ENCODE results near the gene PJVK. TPM values are rescaled to one million over a fixed set of nuclear protein-coding genes. Genes with fewer than 3 reads are reported as not detected.

The PJVK gene
- polyA plus RNA-seq, 1 of the 3 experiments (the other 2 are of a cell fraction): 5.3 TPM

DNA sequence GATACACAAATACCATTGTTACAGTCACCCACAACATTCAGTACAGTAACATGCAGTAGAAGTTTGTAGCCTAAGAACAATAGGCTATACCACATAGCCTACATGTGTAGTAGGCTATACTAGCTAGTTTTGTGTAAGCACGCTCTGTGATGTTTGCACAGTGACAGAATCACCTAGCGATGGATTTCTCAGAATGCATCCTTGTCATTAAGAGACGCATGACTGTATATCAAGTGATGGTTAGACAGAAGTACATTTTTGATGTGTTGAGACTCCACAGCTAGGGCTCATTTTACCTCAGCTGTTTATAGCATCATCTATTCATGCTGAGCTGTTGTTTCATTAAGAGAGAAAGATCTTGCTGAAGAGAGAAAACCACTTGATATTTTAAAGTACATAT, 48.5 kb downstream of the PJVK start:
- no peaks in the 10 kb centered on the region; a peak in 1 of 4 replicates for H3K4me1 ChIP-seq (ENCODE audit: control insufficient read depth in 1 of 2, insufficient read depth in 2 of 2, low read depth in 1 of 2, low read length in 1 of 2)
- WGBS (ENCODE audit: low lambda C conversion rate): 100% methylated on average over 3 of the region's 3 CpGs
- ChIA-PET CTCF (interaction anchor here (3.4 kb wide), 1 partner anchor 24 kb away, joined by 10 read pairs; no protein-coding TSS in a partner anchor), POLR2A (interaction anchor here (1.3 kb wide), 1 partner anchor 49 kb away, joined by 3 read pairs; the partner anchor contains the start of genes PJVK and PRKRA)
- TF ChIP-seq, protein P1, sequence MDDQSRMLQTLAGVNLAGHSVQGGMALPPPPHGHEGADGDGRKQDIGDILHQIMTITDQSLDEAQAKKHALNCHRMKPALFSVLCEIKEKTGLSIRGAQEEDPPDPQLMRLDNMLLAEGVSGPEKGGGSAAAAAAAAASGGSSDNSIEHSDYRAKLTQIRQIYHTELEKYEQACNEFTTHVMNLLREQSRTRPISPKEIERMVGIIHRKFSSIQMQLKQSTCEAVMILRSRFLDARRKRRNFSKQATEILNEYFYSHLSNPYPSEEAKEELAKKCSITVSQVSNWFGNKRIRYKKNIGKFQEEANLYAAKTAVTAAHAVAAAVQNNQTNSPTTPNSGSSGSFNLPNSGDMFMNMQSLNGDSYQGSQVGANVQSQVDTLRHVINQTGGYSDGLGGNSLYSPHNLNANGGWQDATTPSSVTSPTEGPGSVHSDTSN (IDR thresholded peaks at IDR 0.05): no peak
- TF ChIP-seq, protein P2, sequence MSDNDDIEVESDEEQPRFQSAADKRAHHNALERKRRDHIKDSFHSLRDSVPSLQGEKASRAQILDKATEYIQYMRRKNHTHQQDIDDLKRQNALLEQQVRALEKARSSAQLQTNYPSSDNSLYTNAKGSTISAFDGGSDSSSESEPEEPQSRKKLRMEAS (IDR thresholded peaks at IDR 0.05; ENCODE audit: low read depth): no peak
- no peak for TF ChIP-seq RCOR1 (IDR thresholded peaks at IDR 0.05; ENCODE audit: low read length)
- TF ChIP-seq GABPA (IDR thresholded peaks at IDR 0.05; ENCODE audit: low read depth): no peak
- TF ChIP-seq TAF1 (IDR thresholded peaks at IDR 0.05; ENCODE audit: borderline replicate concordance, low read depth, low read length): no peak
- peaks cover 87% of the 10 kb centered on the region in 2 experiments for H3K36me3 ChIP-seq (replicated peaks in 1 of 2; ENCODE audit: control insufficient read depth in 1 of 2, insufficient read depth in 2 of 2, low read length in 1 of 2)
- no peaks in the 10 kb centered on the region for H3K9me2 ChIP-seq
- H4K20me1 ChIP-seq (ENCODE audit: insufficient read depth): no peaks in the 10 kb centered on the region
- H3K4me3 ChIP-seq (ENCODE audit: low read depth in 2 of 2, low read length in 1 of 2): no peak overlapping the region
- no peak overlapping the region for H2AFZ ChIP-seq (ENCODE audit: low read depth)
- DNase-seq: no peak
- H3K27ac ChIP-seq (ENCODE audit: low read depth in 2 of 2, low read length in 1 of 2): no peak overlapping the region
- no peak overlapping the region for H3K9ac ChIP-seq
- H3K9me3 ChIP-seq: no peaks in the 10 kb centered on the region
- H3K79me2 ChIP-seq (ENCODE audit: insufficient read depth): 0 out of 2 replicates have a peak, but pooled peaks cover 3% of the 10 kb centered on the region
- no peak overlapping the region for H3K4me2 ChIP-seq
- H3K27me3 ChIP-seq (ENCODE audit: insufficient read depth): no peaks in the 10 kb centered on the region
- H3F3A ChIP-seq (replicated peaks; ENCODE audit: insufficient read depth): peaks cover 6% of the 10 kb centered on the region

DNA sequence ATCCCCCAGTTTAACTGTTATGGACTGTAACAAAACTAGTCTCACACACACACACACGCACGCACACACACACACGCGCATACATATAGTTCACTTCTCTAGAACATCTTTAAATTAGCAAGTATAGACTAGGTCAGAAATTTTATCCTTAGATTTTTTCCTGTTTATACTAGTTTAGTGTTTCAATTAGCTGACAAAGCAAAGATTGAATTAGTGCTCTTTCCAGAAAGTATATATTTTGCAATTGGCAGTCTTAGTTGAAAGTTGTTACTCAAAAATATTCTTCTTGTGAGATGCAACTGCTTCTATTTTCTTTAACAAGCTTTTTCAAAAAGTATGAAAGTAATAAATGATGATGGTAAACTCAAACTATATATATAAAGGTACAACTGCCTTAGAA, 51.6 kb downstream of the PJVK start:
- no peak overlapping the region for H3K4me2 ChIP-seq
- no peak overlapping the region for H3K27ac ChIP-seq (ENCODE audit: low read depth in 2 of 2, low read length in 1 of 2)
- H3K9ac ChIP-seq: no peak overlapping the region
- H3K9me3 ChIP-seq: no peaks in the 10 kb centered on the region
- WGBS (ENCODE audit: low lambda C conversion rate): 96% methylated on average over 4 of the region's 4 CpGs
- H2AFZ ChIP-seq (ENCODE audit: low read depth): no peak overlapping the region
- TF ChIP-seq RCOR1 (IDR thresholded peaks at IDR 0.05; ENCODE audit: low read length) (no peak), TCF12 (IDR thresholded peaks at IDR 0.05) (no peak), POLR2AphosphoS5 (IDR thresholded peaks at IDR 0.05; ENCODE audit: low read depth, low read length) (no peak), EZH2phosphoT487 (IDR thresholded peaks at IDR 0.05; ENCODE audit: borderline replicate concordance, low read depth) (no peak), GATA2 (CRISPR knock-in tag; IDR thresholded peaks at IDR 0.05) (no peak), FOSL2 (IDR thresholded peaks at IDR 0.05; ENCODE audit: borderline replicate concordance, low read depth) (no peak), EP300 (IDR thresholded peaks at IDR 0.05; ENCODE audit: borderline replicate concordance in 1 of 2, low read depth in 1 of 2, low read length in 1 of 2) (no peak)
- TF ChIP-seq, protein P3, sequence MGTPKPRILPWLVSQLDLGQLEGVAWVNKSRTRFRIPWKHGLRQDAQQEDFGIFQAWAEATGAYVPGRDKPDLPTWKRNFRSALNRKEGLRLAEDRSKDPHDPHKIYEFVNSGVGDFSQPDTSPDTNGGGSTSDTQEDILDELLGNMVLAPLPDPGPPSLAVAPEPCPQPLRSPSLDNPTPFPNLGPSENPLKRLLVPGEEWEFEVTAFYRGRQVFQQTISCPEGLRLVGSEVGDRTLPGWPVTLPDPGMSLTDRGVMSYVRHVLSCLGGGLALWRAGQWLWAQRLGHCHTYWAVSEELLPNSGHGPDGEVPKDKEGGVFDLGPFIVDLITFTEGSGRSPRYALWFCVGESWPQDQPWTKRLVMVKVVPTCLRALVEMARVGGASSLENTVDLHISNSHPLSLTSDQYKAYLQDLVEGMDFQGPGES (IDR thresholded peaks at IDR 0.05; ENCODE audit: low read depth, low read length): no peak
- TF ChIP-seq, protein P4, sequence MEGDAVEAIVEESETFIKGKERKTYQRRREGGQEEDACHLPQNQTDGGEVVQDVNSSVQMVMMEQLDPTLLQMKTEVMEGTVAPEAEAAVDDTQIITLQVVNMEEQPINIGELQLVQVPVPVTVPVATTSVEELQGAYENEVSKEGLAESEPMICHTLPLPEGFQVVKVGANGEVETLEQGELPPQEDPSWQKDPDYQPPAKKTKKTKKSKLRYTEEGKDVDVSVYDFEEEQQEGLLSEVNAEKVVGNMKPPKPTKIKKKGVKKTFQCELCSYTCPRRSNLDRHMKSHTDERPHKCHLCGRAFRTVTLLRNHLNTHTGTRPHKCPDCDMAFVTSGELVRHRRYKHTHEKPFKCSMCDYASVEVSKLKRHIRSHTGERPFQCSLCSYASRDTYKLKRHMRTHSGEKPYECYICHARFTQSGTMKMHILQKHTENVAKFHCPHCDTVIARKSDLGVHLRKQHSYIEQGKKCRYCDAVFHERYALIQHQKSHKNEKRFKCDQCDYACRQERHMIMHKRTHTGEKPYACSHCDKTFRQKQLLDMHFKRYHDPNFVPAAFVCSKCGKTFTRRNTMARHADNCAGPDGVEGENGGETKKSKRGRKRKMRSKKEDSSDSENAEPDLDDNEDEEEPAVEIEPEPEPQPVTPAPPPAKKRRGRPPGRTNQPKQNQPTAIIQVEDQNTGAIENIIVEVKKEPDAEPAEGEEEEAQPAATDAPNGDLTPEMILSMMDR (IDR thresholded peaks at IDR 0.05): no peak
- TF ChIP-seq, protein P2 (IDR thresholded peaks at IDR 0.05; ENCODE audit: low read depth): no peak
- TF ChIP-seq, protein P1 (IDR thresholded peaks at IDR 0.05): no peak
- H3K9me2 ChIP-seq: no peaks in the 10 kb centered on the region
- no peak overlapping the region for H3K4me3 ChIP-seq (ENCODE audit: low read depth in 2 of 2, low read length in 1 of 2)
- no peaks in the 10 kb centered on the region; a peak in 1 of 4 replicates for H3K4me1 ChIP-seq (ENCODE audit: control insufficient read depth in 1 of 2, insufficient read depth in 2 of 2, low read depth in 1 of 2, low read length in 1 of 2)
- ChIA-PET POLR2A (no interaction called here), CTCF (no interaction called here)
- no peak for DNase-seq
- peaks cover 21% of the 10 kb centered on the region for H3F3A ChIP-seq (replicated peaks; ENCODE audit: insufficient read depth)
- peaks cover 86 to 93% of the 10 kb centered on the region in 2 experiments for H3K36me3 ChIP-seq (replicated peaks in 1 of 2; ENCODE audit: control insufficient read depth in 1 of 2, insufficient read depth in 2 of 2, low read length in 1 of 2)
- H4K20me1 ChIP-seq (ENCODE audit: insufficient read depth): no peaks in the 10 kb centered on the region
- 0 out of 2 replicates have a peak, but pooled peaks cover 3% of the 10 kb centered on the region for H3K79me2 ChIP-seq (ENCODE audit: insufficient read depth)
- H3K27me3 ChIP-seq (ENCODE audit: insufficient read depth): no peaks in the 10 kb centered on the region

Data from SK-N-SH (cell line).